ENCODE measurements around the gene RADIL.

- TF ChIP-seq CTCF (conservative IDR thresholded peaks at IDR 0.05; ENCODE audit: low read depth, low read length) (no peak), EZH2 (IDR thresholded peaks at IDR 0.05; ENCODE audit: borderline replicate concordance, low read depth, low read length, poor library complexity, severe bottlenecking) (no peak)
Observed at GRCh38 chr7:4841836-4842235, 41.7 kb downstream of the RADIL start.
